Heart left ventricle (tissue), 13 donors: ENCODE data around the gene CALML4.

Experiments used
- POLR2A ChIP-seq, 2 donors: fragments of 450-650 bp; IDR thresholded peaks; one replicate each; pipeline ENCODE4 v1.6.1; 2017; ENCODE audit warnings: antibody characterized with exemption in 2 of 2, mild to moderate bottlenecking in 2 of 2, moderate library complexity in 2 of 2
- TF ChIP-seq, protein P1 (sequence below), 12 donors: fragments of 200-600 bp; sonication (generic) in 4 of 12; IDR thresholded peaks; one replicate each; pipeline versions ENCODE4 v1.5.0 to v1.8.0; 2018 to 2022; ENCODE audit warnings: antibody characterized with exemption in 12 of 12, mild to moderate bottlenecking in 5 of 12
- donor health status: ischemic (EF 13 %, LVEDD 7.1; RV severe dilation, severe dysfunction).
- donor health status: DM: no; HTN: yes; CAD: no.
- donor health status: DM: no; HTN: no; CAD: no.
- donor health status: ischemic (EF 25% LVEDD 6.9; RV normal size, moderate dysfunction).
- donor health status: ischemic (EF 25% LVEDD 5.7; RV mildly dilated, moderate dysfunction).
- donor health status: ischemic (EF 35%, LVEDD 5.7; RV mildly dilated, moderate dysfunction).
- donor health status: nonischemic (EF 11% LVEDD 7.7; RV severe dilation, severe dysfunction).
- donor health status: DM: yes; HTN: yes; CAD: no.
- donor health status: PGD.
- donor health status: ischemic (EF 29% LVEDD 5.4; RV normal size, mild dysfunction).
- donor health status: nonischemic (EF 23%, LVEDD 6.1; RV moderate dilation, normal function).

- no peak for TF ChIP-seq POLR2A (IDR thresholded peaks at IDR 0.05)
- TF ChIP-seq, protein P1, sequence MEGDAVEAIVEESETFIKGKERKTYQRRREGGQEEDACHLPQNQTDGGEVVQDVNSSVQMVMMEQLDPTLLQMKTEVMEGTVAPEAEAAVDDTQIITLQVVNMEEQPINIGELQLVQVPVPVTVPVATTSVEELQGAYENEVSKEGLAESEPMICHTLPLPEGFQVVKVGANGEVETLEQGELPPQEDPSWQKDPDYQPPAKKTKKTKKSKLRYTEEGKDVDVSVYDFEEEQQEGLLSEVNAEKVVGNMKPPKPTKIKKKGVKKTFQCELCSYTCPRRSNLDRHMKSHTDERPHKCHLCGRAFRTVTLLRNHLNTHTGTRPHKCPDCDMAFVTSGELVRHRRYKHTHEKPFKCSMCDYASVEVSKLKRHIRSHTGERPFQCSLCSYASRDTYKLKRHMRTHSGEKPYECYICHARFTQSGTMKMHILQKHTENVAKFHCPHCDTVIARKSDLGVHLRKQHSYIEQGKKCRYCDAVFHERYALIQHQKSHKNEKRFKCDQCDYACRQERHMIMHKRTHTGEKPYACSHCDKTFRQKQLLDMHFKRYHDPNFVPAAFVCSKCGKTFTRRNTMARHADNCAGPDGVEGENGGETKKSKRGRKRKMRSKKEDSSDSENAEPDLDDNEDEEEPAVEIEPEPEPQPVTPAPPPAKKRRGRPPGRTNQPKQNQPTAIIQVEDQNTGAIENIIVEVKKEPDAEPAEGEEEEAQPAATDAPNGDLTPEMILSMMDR (IDR thresholded peaks at IDR 0.05) = no peak
These were observed 48.1 kb downstream of the CALML4 start for GRCh38 chr15:68157074-68157473.
